Subcutaneous abdominal adipose tissue (tissue), 5 donors: Measurements from ENCODE around the gene KCNH3.

Source experiments
- H3K27ac ChIP-seq: one replicate; pipeline ENCODE4 v1.7.0; 2013; ENCODE audit warnings: low read depth, mild to moderate bottlenecking, inconsistent platforms, low read length, moderate library complexity
- H3K27me3 ChIP-seq, 5 donors: one replicate each; pipeline ENCODE4 v1.7.0; 2013; ENCODE audit warnings: low read length in 5 of 5, inconsistent platforms in 1 of 5; ENCODE audit not compliant: control insufficient read depth in 5 of 5, insufficient read depth in 4 of 5
- H3K36me3 ChIP-seq, 5 donors: one replicate each; pipeline ENCODE4 v1.7.0; 2013; ENCODE audit warnings: low read length in 5 of 5; ENCODE audit not compliant: control insufficient read depth in 5 of 5, insufficient read depth in 5 of 5
- H3K4me1 ChIP-seq, 5 donors: one replicate each; pipeline ENCODE4 v1.7.0; 2013; ENCODE audit warnings: low read length in 5 of 5, mild to moderate bottlenecking in 3 of 5, moderate library complexity in 1 of 5; ENCODE audit not compliant: control insufficient read depth in 5 of 5, insufficient read depth in 5 of 5
- H3K4me3 ChIP-seq, 5 donors: one replicate each; pipeline ENCODE4 v1.7.0; 2013; ENCODE audit warnings: low read length in 5 of 5, low read depth in 1 of 5
- H3K9ac ChIP-seq, 5 donors: one replicate each; pipeline ENCODE4 v1.7.0; 2013; ENCODE audit warnings: low read length in 5 of 5, mild to moderate bottlenecking in 4 of 5, moderate library complexity in 3 of 5
- H3K9me3 ChIP-seq, 5 donors: one replicate each; pipeline ENCODE4 v1.7.0; 2013; ENCODE audit warnings: low read length in 5 of 5; ENCODE audit not compliant: control insufficient read depth in 5 of 5
- donor health status: healthy.
- donor health status: healthy.
- donor health status: healthy.
- donor health status: healthy.
- donor health status: healthy.

The KCNH3 gene

GRCh38 chr12:49543221-49543913 lies 4.5 kb downstream of the KCNH3 start:
- Histone ChIP-seq H3K27me3 (peaks cover 33 to 62% (median 53%) of the 10 kb centered on the region in 5 donors), H3K9me3 (no peaks in the 10 kb centered on the region), H3K27ac (no peak overlapping the region), H3K4me3 (no peak overlapping the region), H3K4me1 (peaks cover 0 to 6% (median 2%) of the 10 kb centered on the region in 5 donors), H3K9ac (no peak overlapping the region), H3K36me3 (no peaks in the 10 kb centered on the region)

GRCh38 chr12:49543914-49544815 lies 5.3 kb downstream of the KCNH3 start:
- Histone ChIP-seq H3K27ac (no peak overlapping the region), H3K27me3 (peaks cover 41 to 70% (median 60%) of the 10 kb centered on the region in 5 donors), H3K4me3 (no peak overlapping the region), H3K4me1 (peaks cover 0 to 13% (median 9%) of the 10 kb centered on the region in 5 donors), H3K9me3 (no peaks in the 10 kb centered on the region), H3K36me3 (no peaks in the 10 kb centered on the region), H3K9ac (no peak overlapping the region)

- Histone ChIP-seq H3K4me1 (peaks cover 0 to 15% (median 12%) of the 10 kb centered on the region in 5 donors), H3K9me3 (no peaks in the 10 kb centered on the region), H3K36me3 (no peaks in the 10 kb centered on the region), H3K27me3 (peaks cover 34 to 61% (median 55%) of the 10 kb centered on the region in 5 donors), H3K27ac (no peak overlapping the region), H3K4me3 (no peak overlapping the region), H3K9ac (no peak overlapping the region)
Measured at GRCh38 chr12:49545815-49546214, 7.0 kb downstream of the KCNH3 start.

- H3K4me1 ChIP-seq: peaks cover 0 to 15% (median 12%) of the 10 kb centered on the region in 5 donors
- peaks cover 34 to 61% (median 55%) of the 10 kb centered on the region in 5 donors for H3K27me3 ChIP-seq
- H3K27ac ChIP-seq: no peak overlapping the region
- no peak overlapping the region for H3K4me3 ChIP-seq
- no peaks in the 10 kb centered on the region for H3K36me3 ChIP-seq
- no peaks in the 10 kb centered on the region for H3K9me3 ChIP-seq
- no peak overlapping the region for H3K9ac ChIP-seq
Measured at GRCh38 chr12:49546481-49546880, 7.7 kb downstream of the KCNH3 start.

- no peak overlapping the region for H3K4me3 ChIP-seq
- no peak overlapping the region for H3K9ac ChIP-seq
- no peak overlapping the region for H3K27ac ChIP-seq
- no peaks in the 10 kb centered on the region for H3K9me3 ChIP-seq
- H3K4me1 ChIP-seq: peaks cover 0 to 20% (median 15%) of the 10 kb centered on the region in 5 donors
- H3K27me3 ChIP-seq: peaks cover 34 to 60% (median 52%) of the 10 kb centered on the region in 5 donors
- no peaks in the 10 kb centered on the region for H3K36me3 ChIP-seq
Measured at GRCh38 chr12:49547090-49547690, 8.4 kb downstream of the KCNH3 start.

GRCh38 chr12:49548481-49548821 lies 9.6 kb downstream of the KCNH3 start:
- Histone ChIP-seq H3K27ac (no peak overlapping the region), H3K9ac (peak overlapping the region in 1 of 5 donors; percentile 50), H3K4me1 (peaks cover 0 to 25% (median 15%) of the 10 kb centered on the region in 5 donors), H3K4me3 (peak overlapping the region in 4 of 5 donors; percentile 44 to 63 (median 56)), H3K9me3 (no peaks in the 10 kb centered on the region), H3K36me3 (no peaks in the 10 kb centered on the region), H3K27me3 (peaks cover 29 to 49% (median 47%) of the 10 kb centered on the region in 5 donors)

- Histone ChIP-seq H3K36me3 (no peaks in the 10 kb centered on the region), H3K27me3 (peaks cover 26 to 49% (median 44%) of the 10 kb centered on the region in 5 donors), H3K27ac (no peak overlapping the region), H3K9me3 (no peaks in the 10 kb centered on the region), H3K4me3 (peak overlapping the region in 4 of 5 donors; percentile 44 to 63 (median 56)), H3K4me1 (peaks cover 0 to 25% (median 15%) of the 10 kb centered on the region in 5 donors), H3K9ac (peak overlapping the region in 2 of 5 donors; percentile 50 to 66)
Measured at GRCh38 chr12:49548822-49549648, 10.2 kb downstream of the KCNH3 start.

- Histone ChIP-seq H3K4me3 (peak overlapping the region in 2 of 5 donors; percentile 56 to 63), H3K4me1 (peaks cover 0 to 25% (median 15%) of the 10 kb centered on the region in 5 donors), H3K9ac (peak overlapping the region in 1 of 5 donors; percentile 66), H3K36me3 (no peaks in the 10 kb centered on the region), H3K9me3 (no peaks in the 10 kb centered on the region), H3K27ac (no peak overlapping the region), H3K27me3 (peaks cover 26 to 45% (median 36%) of the 10 kb centered on the region in 5 donors)
Measured at GRCh38 chr12:49549735-49550692, 11.2 kb downstream of the KCNH3 start.
